GM19099 (cell line): ENCODE data around the gene P2RX5.

Experiments used
- POLR2A ChIP-seq: IDR thresholded peaks from 3 replicates; pipeline ENCODE4 v1.6.1; 2011; ENCODE audit warnings: low read depth; ENCODE audit not compliant: insufficient read length; ENCODE audit errors: extremely low read depth

Gene P2RX5

DNA sequence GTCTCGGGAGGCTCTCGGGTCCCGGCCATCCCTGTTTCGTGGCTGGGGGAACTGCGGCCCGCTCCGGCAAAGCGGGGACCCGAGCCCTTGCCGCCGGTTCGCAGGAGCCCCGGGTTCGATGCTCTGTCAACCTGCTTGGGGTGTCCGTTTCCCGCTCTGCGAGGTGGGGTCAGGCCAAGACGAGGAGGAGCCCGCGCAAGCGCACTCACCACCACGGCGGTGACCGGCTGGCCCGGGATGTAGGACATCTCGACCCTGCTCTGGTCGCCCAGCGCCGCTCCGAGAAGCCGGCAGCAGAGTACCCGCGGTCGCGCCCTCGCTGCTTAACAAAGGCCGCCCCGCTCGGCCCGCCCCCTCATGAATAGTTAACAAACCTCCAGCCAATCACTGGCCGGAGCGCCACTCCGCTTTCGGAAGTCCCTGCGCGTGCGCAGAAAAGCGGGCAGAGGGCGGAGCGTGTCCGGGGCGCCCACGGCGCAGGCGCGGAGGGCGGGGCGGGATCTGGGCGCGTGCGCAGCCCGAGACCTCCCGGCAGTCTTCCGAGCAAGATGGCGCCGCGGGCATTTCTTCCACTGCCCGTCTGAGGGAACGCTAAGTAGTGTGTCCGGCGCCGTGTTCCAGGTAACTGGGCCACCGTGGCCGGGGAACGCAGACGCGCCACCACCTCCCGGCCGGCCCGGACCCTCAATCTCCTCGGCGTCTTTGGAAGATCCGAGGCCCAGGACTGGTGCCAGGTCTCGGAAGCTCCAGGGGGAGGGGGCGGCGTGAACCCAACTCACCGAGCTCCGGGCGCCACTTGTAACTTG is 27.5 kb downstream of the P2RX5 start, which contains the start of the genes EMC6 and TAX1BP3:
TSS of gene EMC6 (plus strand) at position 534 of the 806 bp plus-strand sequence. CDS start 335 bp downstream, outside the sequence.
TSS of gene TAX1BP3 (minus strand) at position 300 of the 806 bp plus-strand sequence. CDS start at position 248, 52 bp downstream.
- TF ChIP-seq POLR2A, result peak; percentile 94

DNA sequence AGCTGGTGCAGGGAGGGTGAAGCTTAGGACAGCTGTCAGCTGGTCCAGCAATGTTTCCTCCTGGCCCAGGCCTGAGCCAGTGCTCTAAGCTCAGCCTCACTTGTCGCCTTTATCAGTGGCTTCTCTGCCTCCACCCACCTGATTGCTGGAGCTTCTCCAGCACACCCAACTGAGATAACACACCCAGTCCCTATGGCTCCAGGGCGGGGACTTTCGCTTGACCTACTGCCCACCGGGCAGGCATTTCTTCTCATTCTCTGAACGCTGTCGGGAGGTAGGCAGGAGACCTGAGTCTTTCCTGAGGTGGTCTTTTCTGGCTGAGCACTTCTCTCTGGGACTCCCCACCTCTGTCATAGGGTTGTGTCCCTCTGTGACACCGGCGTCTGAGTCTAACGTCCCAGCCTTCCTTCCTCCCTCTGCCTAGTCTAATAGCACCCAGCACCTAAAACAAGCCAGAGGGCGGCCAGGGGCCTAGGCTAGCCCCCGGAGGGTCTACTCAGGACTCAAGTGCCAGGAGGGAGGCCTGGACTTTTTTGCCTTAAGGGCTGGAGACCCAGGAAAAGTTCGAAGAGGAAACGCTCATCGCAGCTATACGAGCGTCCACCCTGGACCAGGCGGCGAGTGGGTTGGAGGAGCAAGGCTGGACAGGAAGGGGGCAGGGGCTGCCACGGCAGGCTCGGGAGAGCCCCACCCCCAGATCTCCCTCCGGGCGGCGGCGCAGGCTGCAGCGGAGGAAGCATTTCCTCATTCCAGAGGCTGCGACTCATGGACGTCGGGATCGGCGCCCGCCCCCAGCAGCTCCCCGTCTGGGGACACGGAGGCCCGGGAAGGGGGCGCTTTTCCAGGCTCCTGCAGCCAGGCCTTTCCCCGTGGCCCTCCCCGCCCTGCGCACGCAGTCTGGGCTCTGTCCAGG is 28.3 kb downstream of the P2RX5 start:
- no peak for TF ChIP-seq POLR2A

DNA sequence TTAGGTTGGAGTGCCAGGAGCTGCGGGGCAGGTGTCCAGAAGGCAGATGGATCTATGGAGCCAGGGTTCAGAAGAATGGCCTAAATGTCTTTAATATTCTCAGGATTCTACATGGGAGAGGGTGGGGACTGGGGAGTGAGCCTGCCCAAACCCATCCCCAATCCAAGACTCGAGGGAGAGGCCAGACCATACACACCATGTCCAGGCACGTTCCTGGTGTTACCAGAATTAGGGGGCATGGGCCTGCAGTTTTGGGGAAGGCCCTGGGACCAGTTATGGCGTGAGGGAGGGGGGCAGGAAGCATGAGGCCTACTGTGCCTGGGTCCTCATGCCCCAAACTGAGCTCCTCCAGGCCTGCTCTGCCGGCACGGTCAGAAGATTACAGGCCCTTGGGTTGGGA is 29.4 kb downstream of the P2RX5 start:
- TF ChIP-seq POLR2A, result no peak

DNA sequence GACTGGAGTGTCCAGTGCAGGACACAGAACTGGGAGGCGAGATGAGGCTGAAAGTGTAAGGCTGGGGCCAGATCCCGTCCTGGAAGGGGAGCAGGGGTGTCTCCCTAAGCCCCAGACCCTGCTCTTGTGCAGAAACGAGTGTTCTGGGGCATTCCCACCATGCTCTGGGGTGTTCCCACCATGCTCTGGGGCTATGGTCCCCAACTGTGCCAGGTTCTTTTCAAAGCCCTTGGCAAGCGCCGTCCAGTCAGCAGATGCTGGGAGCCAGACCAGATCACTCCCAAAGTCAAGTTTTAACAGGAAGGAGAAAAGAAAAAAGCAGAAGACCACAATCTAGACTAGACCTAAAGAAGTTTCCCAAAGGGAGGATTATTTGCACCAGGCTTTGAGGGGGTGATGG is 30.1 kb downstream of the P2RX5 start:
- no peak for TF ChIP-seq POLR2A

DNA sequence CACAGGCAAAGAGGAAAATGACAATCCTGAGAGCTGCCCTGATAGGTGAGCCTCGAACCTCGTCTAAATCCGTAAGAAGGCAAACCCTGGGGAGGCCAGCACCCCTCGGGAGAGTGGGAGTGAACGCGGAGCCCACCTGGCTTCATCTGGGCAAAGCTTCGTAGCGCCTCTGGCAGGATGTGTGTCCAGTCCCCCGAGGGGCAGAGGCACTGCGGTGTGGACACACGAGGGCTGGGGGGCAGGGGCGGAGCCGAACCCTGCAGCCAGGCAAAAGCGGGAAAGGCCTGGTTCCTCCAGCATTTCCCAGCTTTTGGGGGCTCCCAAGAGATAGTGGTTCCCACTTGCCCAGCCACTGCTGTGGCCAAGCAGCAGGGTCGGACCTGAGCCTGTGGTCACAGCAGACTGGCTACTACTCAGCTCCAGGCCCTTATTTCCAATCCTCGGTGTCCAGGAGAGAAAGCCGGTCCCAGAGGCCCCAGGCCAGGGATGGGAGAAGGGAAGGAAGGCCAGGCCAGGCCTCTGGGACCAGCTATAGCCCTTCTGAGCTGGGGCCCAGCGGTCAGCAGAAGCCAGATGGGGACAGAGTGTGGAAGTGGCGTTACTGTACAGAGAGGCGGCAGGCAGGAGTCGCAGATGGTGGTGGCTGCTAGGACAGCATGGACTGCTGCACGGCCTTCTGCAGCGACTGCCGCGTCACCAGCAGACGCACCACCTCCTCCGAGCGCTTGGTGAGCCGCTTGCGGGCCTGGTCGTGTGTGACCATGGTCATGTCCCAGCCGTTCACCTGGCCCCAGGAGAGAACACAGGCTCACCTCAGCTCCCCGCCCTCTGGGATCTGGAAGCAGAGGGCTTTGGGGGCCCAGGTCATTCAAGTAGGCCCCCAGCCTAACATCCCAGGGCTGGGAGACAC is 32.6 kb downstream of the P2RX5 start:
- TF ChIP-seq POLR2A, result no peak

DNA sequence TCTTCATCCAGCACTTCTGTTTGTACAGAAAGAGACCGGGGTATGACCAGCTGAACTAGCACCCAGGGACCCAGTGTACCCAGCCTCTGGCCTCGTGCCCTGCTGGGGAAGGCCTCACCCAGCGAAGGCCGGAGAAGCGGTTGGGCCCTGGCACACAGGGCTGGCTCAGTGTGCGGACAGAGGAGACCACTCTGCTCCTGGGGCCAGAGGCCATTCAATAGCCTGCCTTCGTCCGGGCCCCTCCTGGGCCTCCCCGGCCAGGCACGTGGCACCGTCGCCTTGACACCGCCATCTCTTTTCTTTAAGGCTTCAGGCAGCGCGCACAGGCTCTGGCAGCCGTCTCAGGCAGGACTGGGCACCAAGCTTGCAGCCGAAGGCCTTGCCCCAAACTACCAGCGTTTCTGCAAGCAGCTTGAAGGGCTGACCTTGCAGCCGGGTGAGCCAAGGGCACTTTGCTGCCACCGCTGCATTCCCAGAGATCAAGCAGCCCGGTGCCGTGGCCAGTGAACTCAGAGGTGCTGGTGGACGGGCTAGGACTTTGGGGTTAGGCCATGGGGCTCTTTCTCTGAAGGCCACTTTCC is 35.6 kb downstream of the P2RX5 start:
- TF ChIP-seq POLR2A, result no peak

DNA sequence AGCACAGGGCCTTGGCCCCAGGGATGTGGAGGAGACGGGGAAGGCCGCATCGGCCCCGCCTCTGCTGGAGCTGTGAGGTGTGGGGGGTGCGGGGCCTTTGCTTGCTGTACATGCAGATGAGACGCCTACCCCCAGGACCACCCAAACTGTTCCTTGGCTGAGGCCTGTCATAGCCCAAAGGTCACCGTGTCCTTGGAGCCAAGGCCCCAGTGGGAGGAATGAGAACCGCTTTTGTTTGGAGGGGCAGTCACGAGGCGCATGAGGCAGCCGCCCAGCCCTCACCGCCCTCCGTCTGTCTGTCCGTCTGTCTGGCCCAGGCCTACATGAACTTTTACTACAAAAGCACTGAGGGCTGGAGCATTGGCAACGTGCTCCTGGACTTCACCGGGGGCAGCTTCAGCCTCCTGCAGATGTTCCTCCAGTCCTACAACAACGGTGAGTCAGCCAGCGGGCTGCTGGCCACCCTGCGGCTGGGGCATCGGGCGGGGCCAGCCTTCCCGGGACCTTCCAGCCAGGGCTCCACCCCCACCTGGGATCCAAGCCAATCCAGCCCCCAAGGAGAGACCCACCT is 36.3 kb downstream of the P2RX5 start:
- TF ChIP-seq POLR2A, result no peak

DNA sequence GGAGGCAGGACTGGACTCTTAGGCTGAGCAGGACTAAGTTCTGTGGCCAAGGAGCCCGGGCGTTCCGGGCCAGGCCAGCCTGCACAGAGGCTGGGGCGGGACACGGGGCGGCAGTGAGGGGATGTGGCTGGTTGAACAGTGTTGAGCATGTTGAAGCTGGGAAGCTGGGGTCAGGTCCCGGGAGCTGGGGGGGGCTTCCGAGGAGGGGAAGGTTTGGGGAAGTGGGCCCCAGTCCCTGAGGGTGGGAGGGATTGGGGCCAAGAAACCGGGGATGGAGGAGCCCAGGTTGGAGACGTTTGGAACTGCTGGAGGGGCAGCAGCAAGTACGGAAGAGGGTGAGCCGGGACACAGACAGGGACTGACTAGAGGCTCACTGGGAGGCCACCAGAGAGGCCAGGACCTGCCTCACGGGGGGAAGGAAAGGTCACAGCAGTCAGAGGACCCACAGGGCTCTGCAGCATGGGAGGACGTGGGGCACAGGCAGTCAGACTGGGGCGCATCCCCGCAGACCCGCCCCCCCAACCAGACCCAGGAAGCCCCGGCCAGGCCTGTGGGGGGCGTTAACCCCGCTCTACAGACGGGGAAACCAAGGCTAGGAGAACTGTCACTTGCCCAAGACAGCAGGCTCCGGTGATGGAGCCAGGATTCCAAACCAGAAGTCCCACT is 37.0 kb downstream of the P2RX5 start:
- no peak for TF ChIP-seq POLR2A

DNA sequence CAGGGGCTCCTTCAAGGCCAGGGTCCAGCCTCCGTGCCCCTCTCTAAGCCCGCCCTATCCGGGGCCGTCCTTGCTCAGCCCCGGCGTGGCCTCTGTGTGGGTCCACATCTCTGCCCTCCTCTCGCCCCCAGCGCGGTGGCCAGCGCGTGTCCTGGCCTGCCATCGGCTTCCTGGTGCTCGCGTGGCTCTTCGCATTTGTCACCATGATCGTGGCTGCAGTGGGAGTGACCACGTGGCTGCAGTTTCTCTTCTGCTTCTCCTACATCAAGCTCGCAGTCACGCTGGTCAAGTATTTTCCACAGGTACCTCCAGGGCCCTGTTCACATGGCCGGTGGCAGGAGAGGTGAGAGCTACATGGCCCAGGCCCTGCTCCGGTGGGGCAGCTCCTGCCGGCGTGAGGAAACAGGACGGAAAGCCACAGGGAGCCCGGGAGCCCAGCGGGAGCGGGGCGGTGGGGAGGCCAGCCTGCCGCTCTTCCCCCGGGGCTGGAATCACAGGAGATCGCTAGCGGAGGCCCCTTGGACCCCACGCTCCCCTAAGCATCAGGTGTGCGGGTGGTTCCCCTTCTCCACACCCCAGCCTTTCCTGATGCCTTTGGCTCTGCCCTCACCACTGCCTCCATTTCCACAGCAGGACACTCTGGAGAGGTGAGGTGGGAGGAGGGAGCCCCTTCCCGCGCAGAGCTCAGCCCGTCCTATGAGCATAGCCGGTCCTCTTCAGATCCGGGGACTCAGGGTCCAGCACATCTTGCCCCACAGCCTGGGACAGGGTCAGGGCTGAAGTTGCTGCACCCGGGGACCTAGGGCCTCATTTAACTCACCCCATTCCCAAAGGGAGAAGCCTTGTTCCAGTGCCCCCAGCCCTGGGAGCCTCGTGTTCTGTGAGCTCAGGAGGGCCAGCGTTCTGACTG is 37.8 kb downstream of the P2RX5 start:
- TF ChIP-seq POLR2A, result no peak

DNA sequence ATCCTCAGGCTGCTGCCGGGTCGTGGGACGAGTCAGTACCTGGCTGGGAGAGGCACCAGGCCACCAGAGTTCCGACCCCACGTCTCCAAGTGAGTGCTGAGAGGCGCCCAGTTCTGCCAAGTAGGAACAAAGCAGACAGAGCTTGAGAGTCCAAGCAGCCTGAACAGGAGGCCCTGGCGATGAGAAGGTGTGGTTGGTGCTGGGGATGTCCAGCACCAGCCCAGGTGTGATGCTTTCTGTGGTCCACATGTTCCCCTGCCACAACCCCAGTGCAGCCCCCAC is 38.4 kb downstream of the P2RX5 start:
- no peak for TF ChIP-seq POLR2A

DNA sequence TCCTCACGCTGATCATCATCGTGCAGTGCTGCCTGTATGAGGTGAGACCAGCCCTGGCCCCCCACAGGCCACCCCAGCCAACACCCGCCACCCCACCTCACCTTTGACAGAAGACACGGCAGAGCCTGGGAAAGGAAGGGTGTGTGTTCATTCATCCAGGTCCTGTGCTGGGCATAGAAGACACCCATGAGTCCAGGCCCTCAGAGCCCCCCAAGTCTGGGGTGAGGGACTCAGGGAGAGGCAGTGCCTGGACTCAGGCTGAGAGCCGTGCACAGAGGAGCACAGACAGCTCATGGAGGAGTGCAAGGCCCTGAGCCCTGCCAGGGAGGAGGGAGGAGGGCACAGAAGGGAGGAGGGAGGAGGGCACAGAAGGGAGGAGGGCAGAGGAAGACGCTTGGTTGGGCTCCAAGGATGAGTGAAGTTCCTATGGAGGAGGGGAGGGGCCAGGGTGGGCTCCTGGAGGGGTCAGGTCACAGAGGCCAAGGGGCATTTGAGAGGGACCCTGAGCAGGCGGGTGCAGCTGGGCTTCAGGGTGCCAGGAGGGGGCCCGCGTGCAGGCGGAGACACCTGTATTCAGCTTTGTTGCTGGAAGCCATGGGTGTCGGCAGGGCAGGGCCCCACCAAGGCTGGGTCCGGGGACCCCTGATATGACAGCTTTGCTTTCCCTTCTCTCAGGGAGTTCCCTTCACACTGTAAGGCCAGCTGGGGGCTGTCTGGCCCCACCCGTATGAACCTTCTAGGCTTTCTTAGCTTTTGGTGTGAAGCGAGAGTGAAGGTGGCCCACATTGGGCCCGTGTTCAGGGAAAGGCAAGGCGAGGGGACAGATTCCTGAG is 39.0 kb downstream of the P2RX5 start:
- no peak for TF ChIP-seq POLR2A

DNA sequence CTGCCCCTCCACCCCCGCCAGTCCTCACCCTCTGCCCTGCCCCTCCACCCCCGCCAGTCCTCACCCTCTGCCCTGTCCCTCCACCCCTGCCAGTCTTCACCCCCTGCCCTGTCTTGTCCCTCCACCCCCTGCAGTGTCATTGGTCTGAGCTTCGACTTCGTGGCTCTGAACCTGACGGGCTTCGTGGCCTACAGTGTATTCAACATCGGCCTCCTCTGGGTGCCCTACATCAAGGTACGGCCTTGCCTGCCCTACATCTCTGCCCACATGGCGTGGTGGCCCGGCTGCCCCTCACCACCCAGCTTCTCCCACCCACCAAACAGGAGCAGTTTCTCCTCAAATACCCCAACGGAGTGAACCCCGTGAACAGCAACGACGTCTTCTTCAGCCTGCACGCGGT is 39.6 kb downstream of the P2RX5 start:
- TF ChIP-seq POLR2A, result no peak
